Measurements from ENCODE around the gene DNASE1L1. TPM values are rescaled to one million over a fixed set of nuclear protein-coding genes. Genes with fewer than 3 reads are reported as not detected.

Gene DNASE1L1
- total and polyA plus RNA-seq, 2 of the 13 experiments (the other 11 are each of a cell fraction or from before 2014, with no cell fraction given), result 4.7 to 12.3 TPM

- no peak for FAIRE-seq
- ChIA-PET CTCF (ENCODE audit: low intra/inter-chr PET ratio, low total read pairs) (no interaction called here), POLR2A (interaction anchor here (1.0 kb wide), 1 partner anchor 18 kb away, joined by 3 read pairs; no protein-coding TSS in a partner anchor)
- DNase-seq (ENCODE audit: low spot score), result no peak
- Histone ChIP-seq H2AFZ (ENCODE audit: low read length) (no peak overlapping the region), H3K36me3 (replicated peaks in 1 of 2; ENCODE audit: control insufficient read depth in 1 of 2, insufficient read depth in 2 of 2, low read length in 2 of 2) (peaks cover 19 to 47% of the 10 kb centered on the region in 2 experiments; a peak in 4 of 5 replicates), H3K27me3 (ENCODE audit: control insufficient read depth in 1 of 2, insufficient read depth in 2 of 2, low read length in 2 of 2) (no peaks in the 10 kb centered on the region), H3K79me2 (ENCODE audit: insufficient read depth, low read length) (no peaks in the 10 kb centered on the region), H3K4me1 (ENCODE audit: insufficient read depth, low read length) (peaks cover 18% of the 10 kb centered on the region), H3K4me2 (ENCODE audit: low read depth, low read length) (no peak overlapping the region), H4K20me1 (ENCODE audit: insufficient read depth, low read length) (peaks cover 3% of the 10 kb centered on the region; the same call in 1 of the 2 replicates), H3K9ac (ENCODE audit: insufficient read depth, low read depth, low read length) (no peak overlapping the region), H3K4me3 (replicated peaks in 1 of 3; ENCODE audit: insufficient read depth in 1 of 3, low read depth in 2 of 3, low read length in 3 of 3) (no peak overlapping the region), H3K9me3 (ENCODE audit: low read length) (no peaks in the 10 kb centered on the region), H3K27ac (ENCODE audit: extremely low read length, insufficient read depth, low read length) (no peak overlapping the region)
- in situ Hi-C loops (cut with HindIII; ENCODE audit: extremely low pct_ligation_motif_present, low pct_unique_long_range_greater_than_20kb) (no loop called here), intact Hi-C loops (cut with micrococcal nuclease; ENCODE audit: unreplicated experiment) (no loop called here)
- 95% methylated on average over 7 of the region's 30 CpGs for WGBS (ENCODE audit: low lambda C conversion rate)
- BruUV-seq (replicated peaks), result no TSS peak
- ATAC-seq, result no peak
- TF ChIP-seq RBFOX2 (IDR thresholded peaks at IDR 0.05; ENCODE audit: low read depth, low read length) (peak; percentile 41; the same call in 1 of the 2 replicates), RBAK (CRISPR knock-in tag; IDR thresholded peaks at IDR 0.05) (no peak)
These were observed 53.8 kb downstream of the DNASE1L1 start for GRCh38 chrX:154355094-154355775.

- no peak for TF ChIP-seq ZFP36L2 (CRISPR knock-in tag; IDR thresholded peaks at IDR 0.05)
- TF ChIP-seq FIP1L1 (IDR thresholded peaks at IDR 0.05; ENCODE audit: borderline replicate concordance, insufficient read depth, low read depth, low read length), result no peak
- TF ChIP-seq ZNF101 (CRISPR knock-in tag; IDR thresholded peaks at IDR 0.05; ENCODE audit: borderline replicate concordance, low read depth), result no peak
- TF ChIP-seq ZNF274 (CRISPR knock-in tag; IDR thresholded peaks at IDR 0.05), result no peak
- no peak for TF ChIP-seq ZKSCAN5 (CRISPR knock-in tag; IDR thresholded peaks at IDR 0.05)
- no peak for TF ChIP-seq SOX6 (IDR thresholded peaks at IDR 0.05)
- no peak for TF ChIP-seq SOX6 (CRISPR knock-in tag; IDR thresholded peaks at IDR 0.05)
- no peak for TF ChIP-seq BRCA1 (CRISPR knock-in tag; IDR thresholded peaks at IDR 0.05)
- no peak for TF ChIP-seq MEF2D (CRISPR knock-in tag; IDR thresholded peaks at IDR 0.05)
- no peak for TF ChIP-seq ARNT (IDR thresholded peaks at IDR 0.05)
- TF ChIP-seq HNF4A (CRISPR knock-in tag; IDR thresholded peaks at IDR 0.05), result no peak
- Histone ChIP-seq H3K4me3 (replicated peaks in 1 of 3; ENCODE audit: insufficient read depth in 1 of 3, low read depth in 2 of 3, low read length in 3 of 3) (no peak overlapping the region), H2AFZ (ENCODE audit: low read length) (no peak overlapping the region), H3K27ac (ENCODE audit: extremely low read length, insufficient read depth, low read length) (no peak overlapping the region), H3K4me1 (ENCODE audit: insufficient read depth, low read length) (peaks cover 13% of the 10 kb centered on the region), H4K20me1 (ENCODE audit: insufficient read depth, low read length) (peaks cover 3% of the 10 kb centered on the region; the same call in 1 of the 2 replicates), H3K27me3 (ENCODE audit: control insufficient read depth in 1 of 2, insufficient read depth in 2 of 2, low read length in 2 of 2) (no peaks in the 10 kb centered on the region), H3K36me3 (replicated peaks in 1 of 2; ENCODE audit: control insufficient read depth in 1 of 2, insufficient read depth in 2 of 2, low read length in 2 of 2) (peaks cover 18 to 51% of the 10 kb centered on the region in 2 experiments; a peak in 4 of 5 replicates), H3K9ac (ENCODE audit: insufficient read depth, low read depth, low read length) (no peak overlapping the region), H3K4me2 (ENCODE audit: low read depth, low read length) (no peak overlapping the region), H3K9me3 (ENCODE audit: low read length) (no peaks in the 10 kb centered on the region), H3K79me2 (ENCODE audit: insufficient read depth, low read length) (no peaks in the 10 kb centered on the region)
- CTCF ChIA-PET (ENCODE audit: low intra/inter-chr PET ratio, low total read pairs), result no interaction called here
- intact Hi-C loops (cut with micrococcal nuclease; ENCODE audit: unreplicated experiment), result no loop called here
- BruUV-seq (replicated peaks), result no TSS peak
- ATAC-seq, result no peak
- POLR2A ChIA-PET, result interaction anchor here (1.5 kb wide), 1 partner anchor 11 kb away, joined by 4 read pairs; no protein-coding TSS in a partner anchor
- FAIRE-seq, result no peak
- in situ Hi-C loops (cut with HindIII; ENCODE audit: extremely low pct_ligation_motif_present, low pct_unique_long_range_greater_than_20kb), result no loop called here
- DNase-seq (ENCODE audit: low spot score), result no peak
- WGBS (ENCODE audit: low lambda C conversion rate), result 80% methylated on average over 1 of the region's 13 CpGs
These were observed 54.5 kb downstream of the DNASE1L1 start for GRCh38 chrX:154354516-154354915.

All from HepG2 (cell line).